H1 (cell line): ENCODE measurements around the gene PAX5. TPM values are rescaled to one million over a fixed set of nuclear protein-coding genes. Genes with fewer than 3 reads are reported as not detected.

Experiments used
- CTCF ChIA-PET: fragments of 300-600 bp; sonication (Branson Sonifier 250); formaldehyde crosslinking; loops from one replicate; lab custom pipeline; 2021; ENCODE audit not compliant: partially characterized antibody; lab: Charles Lee
- POLR2A ChIA-PET: fragments of 300-600 bp; sonication (Branson Sonifier 250); formaldehyde crosslinking; loops from one replicate; lab custom pipeline; 2021; ENCODE audit warnings: inconsistent platforms; ENCODE audit not compliant: partially characterized antibody; lab: Charles Lee
- DNase-seq, 2 experiments: peaks; one replicate each; pipeline versions ENCODE4 v3.0.0 to v3.0.0-alpha.2; 2010 to 2022; ENCODE audit warnings: low spot score in 2 of 2, low read depth in 1 of 2, mixed read lengths in 1 of 2
- FAIRE-seq: peaks from 2 replicates; lab custom pipeline; 2011; peaks lifted over from hg19 to GRCh38; lab: Jason Lieb, UNC
- H2AFZ ChIP-seq: 2 replicates; pipeline ENCODE4 v1.8.1; 2012; ENCODE audit warnings: low read length, inconsistent platforms
- H2AK5ac ChIP-seq: 2 replicates; pipeline ENCODE4 v1.6.1; 2013; ENCODE audit warnings: low read depth, low read length
- H2BK120ac ChIP-seq: replicated peaks from 2 replicates; pipeline ENCODE3; 2013; ENCODE audit warnings: low read depth, low read length, inconsistent platforms
- H2BK12ac ChIP-seq: 2 replicates; pipeline ENCODE4 v1.6.1; 2013; ENCODE audit warnings: low read depth, low read length
- H2BK15ac ChIP-seq: 2 replicates; pipeline ENCODE4 v1.6.1; 2013; ENCODE audit warnings: low read length
- H2BK20ac ChIP-seq: 2 replicates; pipeline ENCODE4 v1.6.1; 2013; ENCODE audit warnings: low read length
- H2BK5ac ChIP-seq: 2 replicates; pipeline ENCODE4 v1.6.1; 2013; ENCODE audit warnings: low read depth, low read length
- H3K14ac ChIP-seq: 2 replicates; pipeline ENCODE4 v1.6.1; 2013; ENCODE audit warnings: inconsistent platforms; ENCODE audit not compliant: insufficient read length
- H3K18ac ChIP-seq: 2 replicates; pipeline ENCODE4 v1.6.1; 2013; ENCODE audit warnings: low read length; ENCODE audit errors: extremely low read depth
- H3K23ac ChIP-seq: 2 replicates; pipeline ENCODE4 v1.6.1; 2013; ENCODE audit warnings: inconsistent platforms; ENCODE audit not compliant: insufficient read length
- H3K23me2 ChIP-seq: 2 replicates; pipeline ENCODE4 v1.6.1; 2013; ENCODE audit warnings: low read depth, low read length
- H3K27ac ChIP-seq: 2 replicates; pipeline ENCODE4 v1.6.1; 2011; ENCODE audit warnings: low read depth, low read length, inconsistent platforms
- H3K27me3 ChIP-seq, 4 experiments: replicated peaks in 1 of 4; 1 replicate in 1 of 4; 2 replicates in 3 of 4; pipeline versions ENCODE4 v1.6.1 to v1.8.1; 2011 to 2013; ENCODE audit warnings: low read length in 3 of 4, mild to moderate bottlenecking in 3 of 4, inconsistent platforms in 2 of 4, mixed read lengths in 2 of 4, moderate library complexity in 1 of 4; ENCODE audit not compliant: control insufficient read depth in 3 of 4, insufficient read depth in 3 of 4; ENCODE audit errors: extremely low read depth in 1 of 4
- H3K36me3 ChIP-seq, 4 experiments: 2 replicates each; pipeline versions ENCODE4 v1.6.1 to v1.8.1; 2011 to 2013; ENCODE audit warnings: mild to moderate bottlenecking in 4 of 4, low read length in 3 of 4, moderate library complexity in 2 of 4, control low read depth in 1 of 4, inconsistent platforms in 1 of 4; ENCODE audit not compliant: insufficient read depth in 4 of 4, control insufficient read depth in 2 of 4
- H3K4ac ChIP-seq: replicated peaks from 2 replicates; pipeline ENCODE3; 2013; ENCODE audit warnings: low read length, low read depth, mixed read lengths, inconsistent platforms; ENCODE audit not compliant: insufficient read length
- H3K4me1 ChIP-seq, 4 experiments: replicated peaks in 1 of 4; 1 replicate in 1 of 4; 2 replicates in 3 of 4; pipeline versions ENCODE4 v1.6.1 to v1.8.1; 2011 to 2013; ENCODE audit warnings: low read length in 3 of 4, inconsistent platforms in 2 of 4, mixed read lengths in 1 of 4; ENCODE audit not compliant: insufficient read depth in 4 of 4, control insufficient read depth in 3 of 4
- H3K4me2 ChIP-seq, 2 experiments: 2 replicates each; pipeline versions ENCODE4 v1.6.1 to v1.8.1; 2011 to 2013; ENCODE audit warnings: low read depth in 2 of 2, low read length in 2 of 2, control low read depth in 1 of 2, inconsistent platforms in 1 of 2, mild to moderate bottlenecking in 1 of 2; ENCODE audit not compliant: insufficient read depth in 1 of 2
- H3K4me3 ChIP-seq, 4 experiments: fragments of 200-600, 300-600 bp in 1 of 4; sonication (generic), shearing (Covaris generic), sonication (Bioruptor Twin) in 1 of 4; 2 replicates each; pipeline versions ENCODE4 v1.5.1 to v1.8.1; 2011 to 2016; ENCODE audit warnings: low read length in 4 of 4, low read depth in 3 of 4, control low read depth in 2 of 4, inconsistent platforms in 2 of 4, mild to moderate bottlenecking in 2 of 4, mixed read lengths in 1 of 4, moderate library complexity in 1 of 4; ENCODE audit not compliant: insufficient read depth in 2 of 4; ENCODE audit errors: extremely low read depth in 1 of 4
- H3K56ac ChIP-seq: replicated peaks from 2 replicates; pipeline ENCODE3; 2013; ENCODE audit warnings: low read depth, mild to moderate bottlenecking, mixed read lengths, low read length, inconsistent platforms; ENCODE audit not compliant: insufficient read length
- H3K79me1 ChIP-seq: 2 replicates; pipeline ENCODE4 v1.6.1; 2013; ENCODE audit warnings: low read depth, low read length, control low read depth
- H3K79me2 ChIP-seq, 2 experiments: 2 replicates each; pipeline versions ENCODE4 v1.6.1 to v1.8.1; 2012 to 2013; ENCODE audit warnings: low read length in 2 of 2, mild to moderate bottlenecking in 2 of 2, inconsistent platforms in 1 of 2; ENCODE audit not compliant: insufficient read depth in 2 of 2, control insufficient read depth in 1 of 2
- H3K9ac ChIP-seq, 4 experiments: replicated peaks in 1 of 4; 1 replicate in 1 of 4; 2 replicates in 3 of 4; pipeline versions ENCODE4 v1.6.1 to v1.8.1; 2011 to 2013; ENCODE audit warnings: low read depth in 3 of 4, low read length in 3 of 4, control low read depth in 2 of 4, mild to moderate bottlenecking in 2 of 4, moderate library complexity in 2 of 4, inconsistent platforms in 1 of 4; ENCODE audit errors: extremely low read depth in 1 of 4
- H3K9me3 ChIP-seq, 2 experiments: 2 replicates each; pipeline versions ENCODE4 v1.6.1 to v1.8.1; 2012 to 2013; ENCODE audit warnings: mild to moderate bottlenecking in 2 of 2, moderate library complexity in 2 of 2, control low read depth in 1 of 2, inconsistent platforms in 1 of 2, low read depth in 1 of 2, low read length in 1 of 2, mixed read lengths in 1 of 2; ENCODE audit not compliant: insufficient read depth in 2 of 2
- H4K20me1 ChIP-seq, 2 experiments: replicated peaks in 1 of 2; 2 replicates each; pipeline versions ENCODE3 to v1.8.1; 2011 to 2013; ENCODE audit warnings: inconsistent platforms in 2 of 2, low read length in 2 of 2, mild to moderate bottlenecking in 1 of 2; ENCODE audit not compliant: insufficient read depth in 2 of 2, control insufficient read depth in 1 of 2
- H4K5ac ChIP-seq: 2 replicates; pipeline ENCODE4 v1.6.1; 2013; ENCODE audit warnings: low read length, low read depth, mixed read lengths, inconsistent platforms; ENCODE audit not compliant: insufficient read length
- H4K8ac ChIP-seq: 2 replicates; pipeline ENCODE4 v1.8.0; 2013; ENCODE audit warnings: mild to moderate bottlenecking, moderate library complexity, low read length, inconsistent platforms; ENCODE audit not compliant: insufficient read depth; ENCODE audit errors: extremely low read depth
- H4K91ac ChIP-seq: replicated peaks from 2 replicates; pipeline ENCODE3; 2013; ENCODE audit warnings: low read length, mixed read lengths, inconsistent platforms; ENCODE audit not compliant: insufficient read length
- CHD1 ChIP-seq: IDR thresholded peaks from 2 replicates; pipeline ENCODE4 v1.6.1; 2012; ENCODE audit warnings: low read depth, low read length, improper control_type of control experiment
- TAF7 ChIP-seq: optimal IDR thresholded peaks from 2 replicates; pipeline ENCODE3; 2011; ENCODE audit warnings: low read depth, mild to moderate bottlenecking, inconsistent platforms, low read length, moderate library complexity, borderline replicate concordance
- WGBS, 2 experiments: shearing (Covaris generic) in 1 of 2; methylation state at CpG; one replicate each; pipeline versions ENCODE4 v1.1.6 to v1.1.7; 2013 to 2015; ENCODE audit warnings: low lambda C conversion rate in 2 of 2, mixed read lengths in 2 of 2, inconsistent platforms in 1 of 2, low coverage in 1 of 2, missing lambda C conversion rate in 1 of 2; ENCODE audit not compliant: insufficient replicate concordance in 2 of 2, insufficient coverage in 1 of 2, insufficient read length in 1 of 2; ENCODE audit errors: extremely low coverage in 1 of 2, missing lambda C conversion rate in 1 of 2; 5-methylcytosine and 5-hydroxymethylcytosine counted together
- polyA plus RNA-seq, 7 experiments: library from polyadenylated mRNA; depleted of rRNA in 3 of 7; stranded (reverse) in 5 of 7; unstranded in 2 of 7; fragments of >200 nt in 5 of 7; fragments of 200-250 nt in 2 of 7; gene quantifications; 1 replicate in 5 of 7; 2 replicates in 1 of 7; 4 replicates in 1 of 7; pipeline versions ENCODE4 v1.2.1 to v1.2.3, GENCODE V29; 2011 to 2013; ENCODE audit warnings: missing spikeins in 2 of 7, mixed read lengths in 2 of 7
- total RNA-seq: library from RNA; stranded (reverse); fragmentation: NEBNext Ultra II Directional; extraction: Animal tissue kit (Norgen Biotek cat#: 25700); gene quantifications from 2 replicates; pipeline ENCODE4 v1.2.1, GENCODE V29; 2021
- TF ChIP-seq, protein P1 (sequence below): IDR thresholded peaks from 2 replicates; pipeline ENCODE4 v1.6.1; 2012; ENCODE audit warnings: inconsistent platforms

PAX5 gene
- total and polyA plus RNA-seq, 2 of the 8 experiments (the other 6 are each of a cell fraction or from before 2014, with no cell fraction given): 0.29 to 0.43 TPM

DNA sequence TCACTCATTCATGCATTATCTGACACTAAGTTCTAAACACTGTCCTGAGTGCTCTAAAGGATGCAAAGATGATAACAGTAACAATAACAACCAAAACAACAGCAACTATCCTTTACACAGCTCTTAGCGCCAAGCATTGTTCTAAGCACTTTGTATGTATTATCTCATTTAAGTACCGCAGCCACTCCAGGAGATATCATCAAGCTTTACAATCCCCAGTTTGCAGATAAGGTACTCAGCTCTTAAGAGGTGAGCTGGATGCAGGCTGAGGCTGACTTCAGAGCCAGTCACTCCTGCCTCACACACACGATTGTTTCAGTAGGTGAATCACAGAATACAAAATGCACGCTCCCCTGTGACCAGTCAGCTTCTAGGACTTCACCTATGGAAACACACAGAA, 141.8 kb downstream of the PAX5 start:
- Histone ChIP-seq H3K23ac (no peak overlapping the region), H2AK5ac (no peak overlapping the region), H4K91ac (no peak overlapping the region), H3K18ac (no peak overlapping the region), H2BK5ac (no peak overlapping the region), H2BK15ac (no peak overlapping the region), H3K9ac (no peak overlapping the region), H2BK20ac (no peak overlapping the region), H3K4me1 (peaks cover 0 to 2% (median 0%) of the 10 kb centered on the region in 4 experiments; a peak in 2 of 7 replicates), H3K27me3 (no peaks in the 10 kb centered on the region), H4K8ac (no peak overlapping the region), H3K4ac (no peak overlapping the region), H2AFZ (no peak overlapping the region), H3K4me2 (no peak overlapping the region), H2BK120ac (no peak overlapping the region), H4K5ac (no peak overlapping the region), H3K14ac (no peak overlapping the region), H3K79me1 (no peaks in the 10 kb centered on the region), H2BK12ac (no peak overlapping the region), H3K79me2 (no peaks in the 10 kb centered on the region), H3K56ac (no peak overlapping the region), H3K23me2 (no peaks in the 10 kb centered on the region), H3K9me3 (no peaks in the 10 kb centered on the region), H3K36me3 (no peaks in the 10 kb centered on the region), H4K20me1 (no peaks in the 10 kb centered on the region), H3K27ac (no peak overlapping the region), H3K4me3 (no peak overlapping the region)
- 77% methylated on average over 4 of the region's 4 CpGs; no CpG with 5 or more reads in 1 of the 2 experiments for WGBS, 2 experiments
- TF ChIP-seq TAF7 (no peak), CHD1 (no peak)
- TF ChIP-seq, protein P1, sequence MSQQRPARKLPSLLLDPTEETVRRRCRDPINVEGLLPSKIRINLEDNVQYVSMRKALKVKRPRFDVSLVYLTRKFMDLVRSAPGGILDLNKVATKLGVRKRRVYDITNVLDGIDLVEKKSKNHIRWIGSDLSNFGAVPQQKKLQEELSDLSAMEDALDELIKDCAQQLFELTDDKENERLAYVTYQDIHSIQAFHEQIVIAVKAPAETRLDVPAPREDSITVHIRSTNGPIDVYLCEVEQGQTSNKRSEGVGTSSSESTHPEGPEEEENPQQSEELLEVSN: no peak
- CTCF ChIA-PET: interaction anchor here (0.9 to 2.4 kb wide), 9 partner anchors 13 to 99 kb away, joined by 3 to 9 read pairs (median 4); no protein-coding TSS in a partner anchor
- POLR2A ChIA-PET: no interaction called here
- FAIRE-seq: no peak
- DNase-seq: no peak
